ENCODE data around the gene SNX1.
A peak's percentile ranks its signal among the peaks of the same experiment; 100 is the strongest.

GRCh38 chr15:64162869-64163658 lies 67.3 kb downstream of the SNX1 start, which contains the start of gene PPIB:
- peak; percentile 35 to 47; a peak in 1 of 4 replicates for TF ChIP-seq REST (IDR thresholded peaks at IDR 0.05; ENCODE audit: insufficient read depth in 1 of 2, low read depth in 2 of 2, low read length in 2 of 2)
- peak; percentile 86; the same call in 1 of the 2 replicates for TF ChIP-seq SIN3A (IDR thresholded peaks at IDR 0.05; ENCODE audit: borderline replicate concordance, insufficient read depth, low read length)
- TF ChIP-seq FOXP2 (optimal IDR thresholded peaks at IDR 0.05; ENCODE audit: borderline replicate concordance, extremely low read depth, extremely low read length, insufficient read depth), result peak; percentile 76

Measured in PFSK-1 (cell line).